GM15510 (cell line): ENCODE data around the gene LRP1B.

ENCODE experiments used
- POLR2A ChIP-seq: IDR thresholded peaks from 3 replicates; pipeline ENCODE4 v1.6.1; 2011; ENCODE audit warnings: borderline replicate concordance; ENCODE audit not compliant: insufficient read length; ENCODE audit errors: extremely low read depth

Gene LRP1B

GRCh38 chr2:141133883-141134282, 996.9 kb downstream of the LRP1B start:
- no peak for TF ChIP-seq POLR2A

- TF ChIP-seq POLR2A: no peak
Observed at GRCh38 chr2:141125432-141125831, 1005.4 kb downstream of the LRP1B start.

GRCh38 chr2:141118836-141119235, 1012.0 kb downstream of the LRP1B start:
- no peak for TF ChIP-seq POLR2A

- no peak for TF ChIP-seq POLR2A
Observed at GRCh38 chr2:141113301-141113700, 1017.5 kb downstream of the LRP1B start.

- no peak for TF ChIP-seq POLR2A
Observed at GRCh38 chr2:141109633-141110032, 1021.2 kb downstream of the LRP1B start.

GRCh38 chr2:141105763-141106162, 1025.1 kb downstream of the LRP1B start:
- no peak for TF ChIP-seq POLR2A

- TF ChIP-seq POLR2A: no peak
Observed at GRCh38 chr2:141103216-141103615, 1027.6 kb downstream of the LRP1B start.

DNA sequence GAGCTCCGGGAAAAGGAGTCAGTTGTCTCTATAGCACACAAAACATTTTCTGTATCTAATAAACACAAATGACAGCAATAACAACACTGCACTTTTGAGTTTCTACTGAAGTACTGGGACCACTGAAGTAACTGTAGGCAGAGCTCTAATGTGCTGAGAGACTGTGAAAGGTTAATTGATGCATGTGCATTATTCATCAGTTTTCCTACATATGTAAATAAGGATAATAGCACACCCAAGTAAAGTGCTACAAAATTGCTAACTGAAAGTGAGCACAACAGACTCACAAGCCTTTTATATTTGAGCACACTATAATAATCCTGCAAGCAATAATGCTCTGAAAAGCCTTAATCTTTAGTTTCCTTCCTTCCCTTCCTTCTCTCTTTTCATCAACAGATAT, 1051.6 kb downstream of the LRP1B start:
- no peak for TF ChIP-seq POLR2A

DNA sequence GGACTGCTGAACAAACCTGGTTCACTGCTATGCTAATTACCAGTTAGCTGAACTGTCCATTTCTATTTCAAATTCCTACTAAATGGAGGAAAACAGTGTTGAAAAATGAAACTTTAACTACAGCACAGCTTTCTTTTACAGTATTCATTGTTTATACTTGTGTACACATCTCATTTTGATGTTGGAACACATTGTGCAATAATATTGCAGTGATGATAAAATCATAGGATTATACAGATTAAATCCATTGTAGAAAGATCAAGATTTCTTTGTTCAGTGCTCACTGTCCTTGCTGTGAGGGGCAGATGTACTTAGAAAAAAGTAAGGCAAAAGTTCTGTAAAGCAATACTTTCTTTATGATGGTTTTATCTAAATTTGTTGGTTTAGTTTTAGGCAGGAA, 1055.1 kb downstream of the LRP1B start:
- no peak for TF ChIP-seq POLR2A

DNA sequence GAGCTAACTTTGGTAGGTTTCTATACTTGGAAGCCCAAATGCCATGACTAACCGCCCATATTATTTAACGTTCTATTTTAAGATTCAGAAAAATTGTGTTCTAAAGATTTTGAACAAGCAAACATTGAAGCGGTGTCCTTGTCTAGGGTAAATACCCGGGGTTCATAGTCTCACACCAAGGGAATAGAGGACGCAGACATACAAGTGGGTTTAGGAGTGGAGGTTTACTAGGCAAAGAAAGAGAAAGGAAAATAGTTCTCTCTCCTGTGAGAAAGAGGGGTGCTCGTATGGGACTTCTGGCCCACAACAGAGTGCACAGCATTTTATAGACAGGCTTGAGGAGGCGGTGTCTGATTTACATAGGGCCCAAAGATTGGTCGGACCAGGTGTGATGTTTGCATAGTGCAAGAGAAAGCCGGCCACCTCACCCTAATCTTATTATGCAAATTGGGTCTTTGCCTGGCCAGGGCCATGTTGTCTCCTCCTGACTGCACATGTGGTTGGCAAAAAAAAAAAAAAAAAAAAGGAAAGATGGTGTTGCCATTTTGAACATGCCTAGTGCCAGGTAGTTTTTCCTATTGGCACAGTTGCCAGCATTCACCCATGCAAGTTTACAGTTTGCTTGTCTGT, 1062.6 kb downstream of the LRP1B start:
- no peak for TF ChIP-seq POLR2A

GRCh38 chr2:141065042-141065441, 1065.8 kb downstream of the LRP1B start:
- TF ChIP-seq POLR2A: no peak

GRCh38 chr2:141063406-141063805, 1067.4 kb downstream of the LRP1B start:
- no peak for TF ChIP-seq POLR2A

- no peak for TF ChIP-seq POLR2A
Observed at GRCh38 chr2:141062443-141062842, 1068.4 kb downstream of the LRP1B start.

GRCh38 chr2:141062031-141062430, 1068.8 kb downstream of the LRP1B start:
- TF ChIP-seq POLR2A: no peak

GRCh38 chr2:141058556-141058955, 1072.3 kb downstream of the LRP1B start:
- no peak for TF ChIP-seq POLR2A

GRCh38 chr2:141055531-141055930, 1075.3 kb downstream of the LRP1B start:
- no peak for TF ChIP-seq POLR2A

DNA sequence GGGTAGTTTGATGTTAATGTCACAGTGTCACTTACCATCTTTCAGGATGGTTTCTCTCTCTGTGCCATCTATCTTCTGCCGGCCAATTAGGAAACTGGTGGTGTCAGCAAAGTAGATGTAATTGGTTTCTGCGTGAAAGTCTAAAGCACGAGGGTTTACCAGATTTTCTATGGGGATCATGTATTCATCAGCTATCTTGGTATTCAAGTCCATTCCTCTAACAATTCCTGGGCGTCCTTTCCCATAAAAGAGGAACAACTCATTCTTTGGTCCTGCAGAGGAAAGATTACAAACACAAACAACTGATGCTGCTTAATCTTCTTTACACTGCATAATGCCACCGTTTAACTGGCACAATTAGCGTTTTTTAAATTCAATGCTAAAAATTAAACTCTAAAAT, 1081.9 kb downstream of the LRP1B start:
- no peak for TF ChIP-seq POLR2A
